ENCODE data around the gene TIRAP.
"Not testable (repeated sequence)": the region's sequence is repeated elsewhere in the genome, so short reads cannot be mapped to it uniquely, and the experiment has no call there.

Gene TIRAP

GRCh38 chr11:126282736-126283591 is at the start of gene TIRAP:
TSS of gene TIRAP (plus strand) at chr11:126283093. CDS start at chr11:126290895, 7,802 bp downstream.
- DNase-seq (ENCODE audit: low read depth): peak; percentile 66

- peak; percentile 28 for DNase-seq (ENCODE audit: low read depth)
Measured at GRCh38 chr11:126233391-126233790, 49.5 kb upstream of the TIRAP start.

- DNase-seq (ENCODE audit: low read depth): no peak
Measured at GRCh38 chr11:126246636-126247035, 36.3 kb upstream of the TIRAP start.

GRCh38 chr11:126253265-126253664 is 29.6 kb upstream of the TIRAP start:
- no peak for DNase-seq (ENCODE audit: low read depth)

- no peak for DNase-seq (ENCODE audit: low read depth)
Measured at GRCh38 chr11:126254819-126255218, 28.1 kb upstream of the TIRAP start.

GRCh38 chr11:126255507-126255906 is 27.4 kb upstream of the TIRAP start:
- DNase-seq (ENCODE audit: low read depth): not testable (repeated sequence)

GRCh38 chr11:126256216-126256615 is 26.7 kb upstream of the TIRAP start:
- no peak for DNase-seq (ENCODE audit: low read depth)

- DNase-seq (ENCODE audit: low read depth): no peak
Measured at GRCh38 chr11:126257144-126257543, 25.7 kb upstream of the TIRAP start.

- peak; percentile 73 for DNase-seq (ENCODE audit: low read depth)
Measured at GRCh38 chr11:126257764-126258163, 25.1 kb upstream of the TIRAP start.

GRCh38 chr11:126262216-126262615 is 20.7 kb upstream of the TIRAP start:
- DNase-seq (ENCODE audit: low read depth): no peak

GRCh38 chr11:126263489-126263888 is 19.4 kb upstream of the TIRAP start:
- no peak for DNase-seq (ENCODE audit: low read depth)

GRCh38 chr11:126265811-126266210 is 17.1 kb upstream of the TIRAP start:
- DNase-seq (ENCODE audit: low read depth): peak; percentile 19

GRCh38 chr11:126267650-126268049 is 15.2 kb upstream of the TIRAP start:
- DNase-seq (ENCODE audit: low read depth): no peak

GRCh38 chr11:126268361-126268707 is 14.6 kb upstream of the TIRAP start:
- peak; percentile 67 for DNase-seq (ENCODE audit: low read depth)

GRCh38 chr11:126268708-126269579 is 13.9 kb upstream of the TIRAP start, which contains the start of the genes FOXRED1 and SRPRA:
TSS of gene FOXRED1 (plus strand) at chr11:126269154. CDS start at chr11:126269207, 53 bp downstream.
TSS of gene SRPRA (minus strand) at chr11:126268895. CDS start at chr11:126268804, 91 bp downstream.
- DNase-seq (ENCODE audit: low read depth): peak; percentile 99

- no peak for DNase-seq (ENCODE audit: low read depth)
Measured at GRCh38 chr11:126277322-126277721, 5.6 kb upstream of the TIRAP start.

GRCh38 chr11:126277780-126278179 is 5.1 kb upstream of the TIRAP start:
- DNase-seq (ENCODE audit: low read depth): no peak

- no peak for DNase-seq (ENCODE audit: low read depth)
Measured at GRCh38 chr11:126279191-126279590, 3.7 kb upstream of the TIRAP start.

GRCh38 chr11:126280595-126280994 is 2.3 kb upstream of the TIRAP start:
- DNase-seq (ENCODE audit: low read depth): no peak

GRCh38 chr11:126281245-126281644 is 1.6 kb upstream of the TIRAP start:
- DNase-seq (ENCODE audit: low read depth): no peak

GRCh38 chr11:126281666-126282175 is 1.2 kb upstream of the TIRAP start:
- DNase-seq (ENCODE audit: low read depth): no peak

GRCh38 chr11:126282361-126282735 is 545 bp upstream of the TIRAP start:
- peak; percentile 40 for DNase-seq (ENCODE audit: low read depth)

- DNase-seq (ENCODE audit: low read depth): peak; percentile 97
Measured at GRCh38 chr11:126284829-126285228, 1.9 kb downstream of the TIRAP start.
